A673 (cell line): Measurements from ENCODE around the gene RTCA. TPM values are rescaled to one million over a fixed set of nuclear protein-coding genes. Genes with fewer than 3 reads are reported as not detected.

Experiments
- BruUV-seq: library from RNA; stranded (reverse); fragments of 400-500 nt; replicated peaks from 2 replicates; lab custom pipeline; 2021; lab: Mats Ljungman, UMichigan
- CTCF ChIA-PET: fragments of 300-600 bp; sonication (Branson Sonifier 250); formaldehyde crosslinking; loops from one replicate; lab custom pipeline; 2022; ENCODE audit warnings: antibody characterized with exemption; lab: Charles Lee
- POLR2A ChIA-PET: fragments of 300-600 bp; sonication (Branson Sonifier 250); formaldehyde crosslinking; loops from one replicate; lab custom pipeline; 2022; ENCODE audit warnings: antibody characterized with exemption; ENCODE audit not compliant: low non-redundant PET; lab: Charles Lee
- DNase-seq: peaks from one replicate; pipeline ENCODE4 v3.0.0-alpha.2; 2015; ENCODE audit warnings: low spot score
- H3K27ac ChIP-seq: fragments of 200-600 bp; sonication (generic); 2 replicates; pipeline ENCODE4 v1.5.1; 2016; ENCODE audit warnings: mixed run types, low read depth, mild to moderate bottlenecking, mixed read lengths, antibody characterized with exemption, low read length; ENCODE audit not compliant: poor library complexity, severe bottlenecking
- H3K27me3 ChIP-seq: fragments of 200-600 bp; sonication (generic); replicated peaks from 2 replicates; pipeline ENCODE4 v1.6.1; 2017; ENCODE audit warnings: mixed run types, low read depth, mild to moderate bottlenecking, mixed read lengths, antibody characterized with exemption, low read length; ENCODE audit not compliant: insufficient read depth, poor library complexity
- H3K36me3 ChIP-seq: fragments of 200-600 bp; sonication (generic); 2 replicates; pipeline ENCODE4 v1.6.1; 2016; ENCODE audit warnings: mixed run types, mild to moderate bottlenecking, mixed read lengths, antibody characterized with exemption, low read length; ENCODE audit not compliant: insufficient read depth, poor library complexity, severe bottlenecking
- H3K4me1 ChIP-seq: fragments of 200-600 bp; sonication (generic); 2 replicates; pipeline ENCODE4 v1.6.1; 2017; ENCODE audit warnings: mixed run types, mild to moderate bottlenecking, mixed read lengths, antibody characterized with exemption, low read length; ENCODE audit not compliant: insufficient read depth, poor library complexity, severe bottlenecking
- H3K4me3 ChIP-seq: fragments of 200-600 bp; sonication (generic); 2 replicates; pipeline ENCODE4 v1.5.1; 2016; ENCODE audit warnings: low read depth, mixed run types, mild to moderate bottlenecking, mixed read lengths, low read length; ENCODE audit not compliant: poor library complexity, severe bottlenecking
- H3K9me3 ChIP-seq: fragments of 200-600 bp; sonication (generic); 2 replicates; pipeline ENCODE4 v1.6.1; 2016; ENCODE audit warnings: mixed run types, low read depth, mild to moderate bottlenecking, mixed read lengths, antibody characterized with exemption, low read length; ENCODE audit not compliant: poor library complexity, severe bottlenecking
- EZH2 ChIP-seq: fragments of 200-600 bp; sonication (generic); IDR thresholded peaks from 2 replicates; pipeline ENCODE4 v1.6.1; 2017; ENCODE audit warnings: borderline replicate concordance, low read depth, mild to moderate bottlenecking, mixed read lengths, antibody characterized with exemption, low read length; ENCODE audit not compliant: poor library complexity, severe bottlenecking
- intact Hi-C: fragments of 100-400 bp; cut with micrococcal nuclease; formaldehyde crosslinking; loops from one replicate; pipeline ENCODE4 v1.10.0; 2022; ENCODE audit not compliant: unreplicated experiment
- microRNA-seq: library from miRNA; unstranded; fragments of <30 nt; microRNA quantifications from one replicate; pipeline ENCODE4 v1.2.0, GENCODE V29; 2021
- total RNA-seq: library from RNA; stranded (reverse); gene quantifications from 2 replicates; pipeline ENCODE4 v1.2.3, GENCODE V29; 2021
- TF ChIP-seq, protein P1 (sequence below): fragments of 300-800, 200-600 bp; sonication (generic); conservative IDR thresholded peaks from 2 replicates; pipeline ENCODE4 v1.5.1; 2017; ENCODE audit warnings: low read depth, mild to moderate bottlenecking, antibody characterized with exemption, low read length, moderate library complexity, mixed read lengths

The RTCA gene
- total RNA-seq, 1 experiment from 2014 or later: 57.7 TPM

DNA sequence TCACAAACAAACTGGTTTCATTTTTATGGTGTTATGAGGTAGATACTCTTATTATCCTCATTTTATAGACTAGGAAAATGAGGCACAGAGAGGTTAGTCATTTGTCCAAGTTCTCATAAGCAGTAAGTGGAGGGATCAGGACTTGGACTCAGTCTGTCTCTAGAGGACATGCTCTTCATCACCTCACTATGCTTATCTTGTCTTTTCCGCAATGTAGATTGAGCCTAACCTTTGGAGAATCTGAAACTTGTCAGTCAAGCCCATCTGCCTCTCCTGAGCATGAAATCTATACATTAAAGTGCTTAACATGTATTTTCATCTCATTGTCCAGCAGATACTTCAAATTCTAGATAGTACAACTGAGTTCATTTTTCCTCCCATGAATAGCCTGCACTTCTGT, 74.5 kb downstream of the RTCA start:
- H3K9me3 ChIP-seq: no peaks in the 10 kb centered on the region
- no peaks in the 10 kb centered on the region for H3K36me3 ChIP-seq
- intact Hi-C loops: no loop called here
- TF ChIP-seq EZH2: no peak
- TF ChIP-seq, protein P1, sequence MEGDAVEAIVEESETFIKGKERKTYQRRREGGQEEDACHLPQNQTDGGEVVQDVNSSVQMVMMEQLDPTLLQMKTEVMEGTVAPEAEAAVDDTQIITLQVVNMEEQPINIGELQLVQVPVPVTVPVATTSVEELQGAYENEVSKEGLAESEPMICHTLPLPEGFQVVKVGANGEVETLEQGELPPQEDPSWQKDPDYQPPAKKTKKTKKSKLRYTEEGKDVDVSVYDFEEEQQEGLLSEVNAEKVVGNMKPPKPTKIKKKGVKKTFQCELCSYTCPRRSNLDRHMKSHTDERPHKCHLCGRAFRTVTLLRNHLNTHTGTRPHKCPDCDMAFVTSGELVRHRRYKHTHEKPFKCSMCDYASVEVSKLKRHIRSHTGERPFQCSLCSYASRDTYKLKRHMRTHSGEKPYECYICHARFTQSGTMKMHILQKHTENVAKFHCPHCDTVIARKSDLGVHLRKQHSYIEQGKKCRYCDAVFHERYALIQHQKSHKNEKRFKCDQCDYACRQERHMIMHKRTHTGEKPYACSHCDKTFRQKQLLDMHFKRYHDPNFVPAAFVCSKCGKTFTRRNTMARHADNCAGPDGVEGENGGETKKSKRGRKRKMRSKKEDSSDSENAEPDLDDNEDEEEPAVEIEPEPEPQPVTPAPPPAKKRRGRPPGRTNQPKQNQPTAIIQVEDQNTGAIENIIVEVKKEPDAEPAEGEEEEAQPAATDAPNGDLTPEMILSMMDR: no peak
- ChIA-PET POLR2A (no interaction called here), CTCF (no interaction called here)
- no peak overlapping the region for H3K27ac ChIP-seq
- no TSS peak for BruUV-seq
- DNase-seq: no peak
- no peaks in the 10 kb centered on the region for H3K27me3 ChIP-seq
- no peaks in the 10 kb centered on the region for H3K4me1 ChIP-seq
- H3K4me3 ChIP-seq: no peak overlapping the region

DNA sequence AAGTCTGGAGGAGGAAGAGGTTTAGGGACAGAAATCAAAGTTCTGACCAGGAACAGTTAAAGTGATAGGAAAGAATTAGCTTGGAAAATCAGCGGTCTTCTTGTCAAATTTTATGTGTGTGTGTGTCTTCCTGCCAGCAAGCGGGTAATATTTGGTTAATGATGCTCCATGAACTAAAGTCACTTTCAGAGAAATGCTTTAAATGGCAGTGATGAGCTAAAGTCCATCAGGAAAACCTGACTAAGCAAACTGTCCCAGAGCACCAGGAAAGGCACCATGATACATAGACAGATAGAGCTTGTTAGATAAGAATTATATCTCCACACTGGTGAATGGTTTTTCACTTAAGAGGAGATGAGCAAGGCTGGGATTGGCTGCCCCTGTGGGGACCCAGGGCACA, 76.3 kb downstream of the RTCA start:
- Histone ChIP-seq H3K27ac (no peak overlapping the region), H3K36me3 (no peaks in the 10 kb centered on the region), H3K27me3 (no peaks in the 10 kb centered on the region), H3K4me1 (no peaks in the 10 kb centered on the region), H3K4me3 (no peak overlapping the region), H3K9me3 (no peaks in the 10 kb centered on the region)
- BruUV-seq: no TSS peak
- DNase-seq: no peak
- CTCF ChIA-PET: no interaction called here
- POLR2A ChIA-PET: no interaction called here
- intact Hi-C loops: no loop called here
- TF ChIP-seq, protein P1: no peak
- no peak for TF ChIP-seq EZH2

Small RNA genes lying within 50 kb of the gene (microRNA-seq; reads per million reads assigned to microRNA genes)
- gene MIR553: not detected

Other genes starting within 250 kb of the RTCA start
- gene SASS6, start 133.3 kb upstream of the RTCA start, total RNA-seq: 15.1 and 16.8 TPM in 2 replicates
- gene TRMT13, start 133.1 kb upstream of the RTCA start, total RNA-seq: 19.0 and 23.3 TPM in 2 replicates
- 0.67 and 0.81 TPM in 2 replicates for gene LRRC39, start 88.0 kb upstream of the RTCA start, total RNA-seq
- 16.8 and 18.1 TPM in 2 replicates for gene DBT, start 16.4 kb upstream of the RTCA start, total RNA-seq
- gene CDC14A, start 86.3 kb downstream of the RTCA start, total RNA-seq: 6.8 and 8.5 TPM in 2 replicates